HG03558 (cell line): ENCODE results near the gene NR2F1.

Experiments used
- ATAC-seq: cut with Tn5 transposase; IDR thresholded peaks from one replicate; pipeline ENCODE4 v1.9.1; 2021; ENCODE audit warnings: moderate number of reproducible peaks; ENCODE audit not compliant: unreplicated experiment; ENCODE audit errors: extremely low read depth

The NR2F1 gene

DNA sequence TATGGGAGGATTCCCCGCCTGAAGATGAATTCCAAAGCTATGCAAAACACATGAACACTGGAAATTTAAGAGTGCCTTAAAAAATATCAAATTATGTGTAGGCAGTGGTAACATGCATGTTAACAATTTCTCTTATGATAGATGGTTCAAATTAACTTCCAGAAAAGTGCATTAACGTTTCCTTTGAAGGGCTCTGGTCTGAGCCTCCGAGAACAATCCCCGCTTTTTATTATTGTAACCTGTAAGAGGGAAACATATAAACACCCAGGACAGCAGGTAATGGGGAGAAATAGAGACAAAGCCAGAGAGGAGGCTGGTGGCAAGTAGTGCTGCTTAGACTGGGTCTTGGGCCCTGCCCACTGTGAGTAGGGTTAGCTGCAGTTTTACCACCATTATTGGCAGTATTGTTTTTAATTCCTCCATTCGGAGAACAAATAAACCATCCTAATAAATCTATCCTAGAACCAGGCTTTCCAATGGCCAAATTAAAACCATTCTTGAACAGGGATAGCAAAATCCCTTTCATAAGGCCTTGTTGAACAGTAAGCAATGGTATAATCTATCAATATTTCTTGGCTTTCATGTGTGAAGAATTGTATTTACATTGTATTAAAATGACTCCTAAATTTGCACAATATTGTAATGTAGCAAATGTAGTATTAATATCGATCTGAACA lies 6.3 kb downstream of the NR2F1 start:
- no peak for ATAC-seq

DNA sequence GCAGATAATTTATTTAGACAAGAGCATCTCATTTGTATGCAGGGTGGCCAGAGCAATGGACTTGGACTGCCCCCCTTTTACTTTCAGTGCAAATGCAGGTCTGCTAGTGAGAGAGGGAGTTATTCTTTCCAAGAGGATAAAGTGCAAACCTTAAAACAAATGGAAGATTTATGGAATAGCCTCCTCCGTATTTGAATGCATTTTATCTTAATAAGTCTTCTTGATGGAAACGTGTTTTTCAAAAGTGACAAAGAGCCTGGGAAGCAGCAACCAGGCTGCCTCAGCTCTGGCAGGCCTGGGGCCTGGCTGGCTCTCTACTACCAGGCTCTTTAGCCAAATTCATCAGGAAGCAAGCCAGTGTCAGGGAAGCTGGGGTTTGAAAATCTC lies 6.8 kb downstream of the NR2F1 start:
- no peak for ATAC-seq

DNA sequence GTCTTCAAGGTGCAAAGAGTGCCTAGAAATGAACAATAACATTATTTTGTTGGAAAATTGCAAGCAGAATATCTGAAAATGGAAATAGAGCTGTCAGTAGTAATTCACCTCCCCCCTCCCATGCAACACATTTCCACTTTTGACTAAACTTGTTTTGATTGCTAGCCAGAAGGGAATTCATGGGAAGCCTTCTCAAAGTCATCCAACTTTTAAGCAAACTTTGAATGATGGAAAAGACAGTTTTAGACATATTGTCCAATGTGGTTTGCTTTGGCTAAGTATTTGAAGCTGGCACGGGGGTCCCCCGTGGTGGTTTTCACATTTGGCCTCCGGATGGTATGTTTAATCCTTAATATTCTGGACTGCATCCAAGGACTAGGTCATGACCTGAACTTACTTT lies 7.5 kb downstream of the NR2F1 start:
- no peak for ATAC-seq

DNA sequence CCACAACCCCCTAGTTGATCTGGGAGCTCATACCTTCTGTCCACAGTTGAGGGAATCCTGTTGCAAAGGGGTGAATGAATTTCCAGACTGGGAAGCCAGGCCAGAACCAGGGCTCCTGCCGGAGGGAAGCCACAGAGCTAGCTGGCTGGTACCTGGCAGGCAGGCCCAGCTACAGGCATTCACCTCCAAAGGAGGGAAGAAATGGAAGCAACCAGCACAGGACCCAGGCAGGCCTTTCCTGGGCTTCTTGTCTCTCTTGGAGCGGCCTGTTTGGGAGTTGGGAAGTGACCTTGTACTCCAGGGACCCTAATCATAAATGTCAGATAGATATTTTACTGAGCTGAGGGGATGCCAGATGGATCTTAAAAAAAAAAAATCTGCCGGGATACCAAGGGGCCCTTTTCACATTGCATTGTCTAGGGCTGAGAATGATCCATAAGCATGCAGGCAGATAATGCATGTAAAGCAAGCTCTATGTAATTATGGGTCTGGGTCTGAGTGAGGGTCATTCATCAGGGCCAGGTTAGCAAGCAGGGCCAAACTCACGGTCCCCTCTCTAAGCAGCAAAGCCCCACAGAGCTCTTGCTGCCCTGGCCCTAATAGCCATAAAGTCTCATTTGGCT lies 8.4 kb downstream of the NR2F1 start:
- no peak for ATAC-seq

DNA sequence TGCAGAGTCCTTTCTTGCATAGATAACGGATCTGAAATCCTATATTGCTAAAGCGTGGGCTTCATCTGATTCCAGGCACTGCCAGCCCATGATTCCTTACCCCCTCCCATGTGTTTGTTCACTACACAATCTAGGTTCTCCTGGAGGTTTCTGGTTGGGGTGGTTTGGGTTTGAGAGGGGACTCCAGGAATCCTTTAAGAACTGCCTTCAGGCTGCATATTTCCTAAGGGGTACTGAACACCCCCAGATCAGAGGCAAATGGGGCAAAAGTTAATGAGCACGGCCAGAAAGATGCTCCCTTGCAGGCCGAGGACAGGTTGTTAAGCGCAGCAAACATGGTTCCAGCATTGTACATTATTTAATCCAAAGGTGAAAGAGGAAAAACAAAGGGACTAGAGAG lies 9.9 kb downstream of the NR2F1 start:
- ATAC-seq, result no peak

DNA sequence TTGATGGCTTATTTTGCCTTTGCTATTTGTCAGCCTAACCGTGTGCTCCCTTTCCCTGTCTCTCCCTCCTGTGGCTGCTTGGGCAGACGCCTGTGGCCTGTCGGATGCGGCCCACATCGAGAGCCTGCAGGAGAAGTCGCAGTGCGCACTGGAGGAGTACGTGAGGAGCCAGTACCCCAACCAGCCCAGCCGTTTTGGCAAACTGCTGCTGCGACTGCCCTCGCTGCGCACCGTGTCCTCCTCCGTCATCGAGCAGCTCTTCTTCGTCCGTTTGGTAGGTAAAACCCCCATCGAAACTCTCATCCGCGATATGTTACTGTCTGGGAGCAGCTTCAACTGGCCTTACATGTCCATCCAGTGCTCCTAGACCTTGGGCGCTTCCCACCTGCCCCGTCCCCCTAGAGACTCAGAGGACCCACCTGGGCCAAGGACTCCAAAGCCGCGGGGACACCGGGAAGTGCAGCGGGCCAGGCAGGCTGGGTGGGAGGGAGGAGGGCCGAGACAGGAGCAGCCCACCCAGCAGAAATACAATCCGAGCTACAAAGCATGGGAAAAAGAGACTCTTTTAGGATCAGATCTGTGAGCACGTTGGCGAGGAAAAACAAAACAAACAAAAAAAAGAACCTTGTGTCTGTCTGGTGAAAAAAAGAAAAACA lies 10.6 kb downstream of the NR2F1 start:
- no peak for ATAC-seq

DNA sequence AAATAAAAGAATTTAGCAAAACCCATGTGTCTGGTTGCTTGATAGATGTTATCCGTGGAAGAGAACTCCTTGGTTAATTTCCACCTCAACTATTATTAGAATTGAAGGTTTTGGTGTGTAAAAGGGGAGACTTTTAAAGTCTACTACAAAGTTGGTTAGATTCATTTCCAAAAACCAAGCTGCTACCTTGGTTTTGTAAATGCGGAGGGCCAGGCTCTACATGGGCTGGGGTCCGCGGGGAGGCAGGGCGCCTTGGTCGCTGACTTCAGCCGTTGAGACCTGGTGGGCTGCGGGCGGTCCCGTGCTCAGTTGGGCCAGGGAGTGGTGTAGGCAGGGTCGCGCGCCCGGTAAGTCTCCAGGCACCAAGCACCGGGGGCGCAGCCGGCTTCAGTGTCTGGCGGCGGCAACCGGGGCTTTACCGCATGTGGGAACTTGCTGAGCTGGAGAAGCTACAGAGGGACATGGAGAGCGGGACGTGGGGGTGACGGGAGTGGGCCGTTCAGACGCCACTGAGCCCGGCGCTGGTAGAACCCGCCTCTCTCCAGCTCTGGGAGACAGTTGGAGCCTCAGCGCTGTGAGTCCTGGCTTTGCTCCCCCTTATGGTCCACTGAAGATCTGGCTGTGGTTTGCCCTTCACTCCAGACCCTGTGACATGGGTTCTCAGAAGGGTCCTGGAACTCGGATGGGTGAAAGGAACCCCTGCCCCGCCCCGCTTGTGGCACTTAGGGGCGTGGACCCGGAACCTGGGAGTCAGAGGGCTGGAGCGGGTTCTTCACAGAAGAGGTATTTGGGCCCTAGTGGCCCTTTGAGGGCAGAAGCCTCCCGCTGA lies 11.8 kb downstream of the NR2F1 start:
- no peak for ATAC-seq

DNA sequence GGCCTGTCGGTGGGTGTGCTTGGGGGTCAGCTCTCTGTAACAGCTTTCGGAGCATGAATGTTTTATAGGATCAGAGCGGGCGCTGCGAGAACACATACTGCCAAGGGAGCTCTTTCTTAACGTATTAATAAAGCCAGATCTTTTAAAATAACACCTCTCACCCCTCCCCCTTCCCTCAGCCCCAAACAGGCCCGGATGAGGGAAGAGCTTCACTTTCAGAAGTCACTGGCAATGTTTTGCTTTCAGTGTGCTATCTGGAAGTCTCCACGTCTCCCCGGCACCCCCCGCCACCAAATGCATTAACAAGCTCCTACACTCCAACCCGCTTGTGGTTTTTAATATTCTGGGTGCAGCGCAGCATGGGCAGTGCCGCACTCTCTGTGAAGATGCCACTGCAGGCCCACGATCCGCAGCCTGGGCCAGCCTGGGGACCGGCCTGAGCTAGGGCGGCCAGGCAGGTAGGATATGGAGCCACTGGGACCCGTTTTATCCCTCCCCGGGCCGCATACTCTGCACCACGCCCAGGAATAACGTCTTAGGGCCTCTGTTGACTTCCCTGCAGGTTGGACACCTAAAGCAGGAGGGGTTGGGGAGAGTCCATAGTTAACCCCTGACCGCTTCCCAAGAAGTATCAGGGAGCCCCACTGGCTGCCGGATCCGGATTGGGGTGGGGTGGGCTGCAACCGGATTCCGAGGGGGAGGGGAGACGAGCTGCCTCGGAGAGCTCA lies 12.6 kb downstream of the NR2F1 start:
- no peak for ATAC-seq

DNA sequence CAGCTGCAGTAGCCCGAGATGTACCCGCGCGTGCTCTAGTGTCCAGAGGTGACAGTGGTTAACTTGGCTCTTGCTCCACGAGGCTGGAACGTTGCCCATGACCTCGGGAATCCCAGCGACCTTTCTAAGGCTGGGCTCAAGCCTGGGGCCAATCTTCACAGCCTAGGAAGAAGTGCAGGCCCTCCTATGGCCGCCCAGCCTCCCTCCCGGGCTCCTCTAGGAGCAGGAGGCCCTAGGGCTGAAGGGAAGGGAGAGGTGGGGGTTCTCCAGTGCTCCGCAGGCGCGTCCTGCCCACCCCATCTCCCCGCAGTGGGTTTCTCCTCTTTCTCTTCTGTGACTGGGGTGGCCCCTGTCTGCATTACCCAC lies 13.3 kb downstream of the NR2F1 start:
- ATAC-seq, result no peak

DNA sequence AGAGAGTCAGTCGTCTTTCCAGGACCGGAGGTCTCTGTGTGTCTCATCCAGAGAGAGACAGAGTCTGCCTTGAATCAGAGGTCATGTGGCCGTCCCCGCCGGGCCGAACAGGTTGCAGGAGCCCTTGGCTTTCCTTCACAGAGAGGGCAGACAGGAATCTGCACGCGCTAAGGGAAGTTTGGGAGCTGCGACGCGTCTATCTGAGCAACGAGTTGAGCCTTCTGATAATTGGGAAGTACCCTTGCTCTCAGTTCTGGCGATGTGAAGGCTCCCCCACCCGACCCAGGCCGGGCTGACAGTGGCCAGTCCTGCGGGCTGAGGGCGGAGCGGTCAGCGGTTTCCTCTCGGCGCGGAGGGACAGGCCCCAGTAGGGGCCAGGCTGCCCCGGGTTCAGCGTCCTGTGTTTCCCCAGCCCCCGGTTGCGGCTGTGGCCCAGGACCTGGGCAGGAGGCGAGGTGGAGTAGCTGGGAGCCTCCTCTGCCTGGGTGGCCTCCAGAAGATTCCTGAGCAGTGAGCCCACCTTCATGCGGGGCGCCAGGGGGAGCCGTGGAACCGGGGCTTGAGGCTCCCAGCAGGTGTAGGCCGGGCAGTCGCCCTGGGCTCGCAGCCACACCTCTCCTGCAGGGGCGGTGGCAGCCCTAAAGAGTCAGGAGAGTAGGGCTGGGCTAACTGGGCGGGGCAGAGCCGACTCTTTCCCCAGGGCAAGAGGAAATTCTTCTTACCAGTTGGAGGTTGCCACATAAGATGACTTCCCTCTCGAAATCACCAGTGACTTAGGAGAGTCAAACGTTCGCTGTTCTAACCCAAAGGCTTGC lies 13.9 kb downstream of the NR2F1 start:
- ATAC-seq, result no peak

DNA sequence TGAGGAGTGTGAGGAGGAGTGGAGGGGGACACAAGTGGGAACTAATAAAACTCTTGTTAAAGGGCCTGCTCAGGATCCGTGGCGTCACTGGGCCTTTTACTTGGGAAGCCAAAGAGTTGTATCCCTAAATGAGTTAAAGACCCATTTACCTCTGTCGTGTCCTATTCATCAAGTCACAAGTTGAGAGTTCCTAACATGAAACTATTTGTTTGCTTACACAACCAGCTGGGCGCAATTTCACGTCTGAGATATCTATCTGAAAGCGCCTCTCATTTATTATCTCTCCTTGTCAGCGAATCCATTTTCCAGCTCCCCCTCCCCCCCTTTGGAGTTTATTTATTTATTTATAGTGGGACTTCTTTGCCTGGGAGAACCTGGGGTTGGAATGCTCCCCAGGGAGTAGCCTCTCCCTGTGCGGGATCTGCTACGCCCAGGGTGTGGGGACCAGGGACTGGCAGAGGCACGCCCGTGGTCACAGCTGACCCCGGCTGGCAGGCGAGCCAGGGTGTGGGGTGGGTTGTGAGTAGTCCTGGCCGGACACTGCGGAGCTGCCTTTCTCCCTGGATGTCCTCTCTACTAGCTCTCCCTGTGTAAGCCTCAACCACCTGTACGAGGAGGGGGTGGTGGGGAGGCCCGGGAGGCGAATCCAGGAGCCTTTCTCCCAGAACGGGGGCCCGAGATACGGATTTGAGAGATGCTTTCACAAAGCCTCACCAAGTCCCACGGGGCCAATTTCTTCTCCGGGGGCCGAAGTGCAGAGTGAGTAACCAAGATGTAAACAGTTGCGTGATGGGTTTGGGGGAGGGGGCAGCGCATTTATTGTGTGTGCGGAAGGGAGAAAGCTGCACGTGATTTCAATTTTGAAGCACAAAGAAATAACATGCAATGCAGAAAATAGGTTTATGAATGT lies 15.3 kb downstream of the NR2F1 start:
- ATAC-seq, result no peak

DNA sequence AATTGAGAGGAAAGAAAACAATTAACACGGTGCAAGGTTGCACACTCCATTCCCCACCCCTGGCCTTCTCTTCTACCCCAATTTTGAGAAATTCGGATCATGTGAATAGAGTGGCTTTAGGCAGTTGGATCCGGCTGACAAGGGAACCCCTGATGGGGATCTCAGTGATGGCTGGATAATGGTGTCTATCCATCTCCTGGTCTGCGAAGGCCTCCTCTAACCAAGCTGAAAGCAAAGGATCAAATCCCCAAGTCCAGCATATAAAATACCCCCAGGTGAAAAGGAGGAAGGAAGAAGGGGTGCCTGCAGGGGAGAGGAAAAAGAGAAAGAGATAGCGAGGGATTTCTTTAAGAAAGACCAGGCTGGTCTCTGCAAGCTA lies 16.0 kb downstream of the NR2F1 start:
- ATAC-seq, result no peak

DNA sequence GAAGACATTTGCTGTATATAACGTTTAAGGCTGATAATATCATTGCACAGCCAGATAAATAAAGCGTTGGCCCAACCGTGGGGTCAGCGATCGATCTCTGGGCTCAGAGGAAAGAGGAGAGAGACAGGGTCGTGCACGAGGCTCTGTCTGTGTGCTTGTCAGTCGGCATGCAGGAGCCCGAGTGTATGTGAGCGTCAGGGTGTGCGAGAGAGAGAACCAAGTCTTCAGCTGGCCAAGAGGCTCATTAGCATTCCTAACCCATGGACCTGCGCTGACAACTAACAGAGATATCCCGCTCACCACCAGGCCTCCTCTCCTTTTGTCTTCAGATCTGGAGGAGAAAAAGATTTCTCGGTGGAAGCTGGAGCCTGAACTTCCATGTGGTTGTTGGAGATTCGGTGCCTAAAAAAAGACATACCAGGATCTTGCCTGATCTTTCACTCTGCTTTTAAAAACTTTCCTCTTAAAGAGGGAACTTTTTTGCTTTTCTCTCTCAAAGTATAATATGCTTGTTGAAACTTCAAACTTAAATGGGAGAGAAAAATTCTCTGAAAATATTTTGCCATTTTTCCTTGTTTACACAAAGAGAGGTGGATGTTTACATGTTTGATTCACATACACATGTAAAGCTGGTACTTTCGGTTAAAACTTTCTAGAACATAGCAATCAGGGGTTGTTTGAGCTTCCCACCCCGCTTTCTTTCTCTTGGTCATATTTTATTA lies 16.5 kb downstream of the NR2F1 start:
- ATAC-seq, result no peak

DNA sequence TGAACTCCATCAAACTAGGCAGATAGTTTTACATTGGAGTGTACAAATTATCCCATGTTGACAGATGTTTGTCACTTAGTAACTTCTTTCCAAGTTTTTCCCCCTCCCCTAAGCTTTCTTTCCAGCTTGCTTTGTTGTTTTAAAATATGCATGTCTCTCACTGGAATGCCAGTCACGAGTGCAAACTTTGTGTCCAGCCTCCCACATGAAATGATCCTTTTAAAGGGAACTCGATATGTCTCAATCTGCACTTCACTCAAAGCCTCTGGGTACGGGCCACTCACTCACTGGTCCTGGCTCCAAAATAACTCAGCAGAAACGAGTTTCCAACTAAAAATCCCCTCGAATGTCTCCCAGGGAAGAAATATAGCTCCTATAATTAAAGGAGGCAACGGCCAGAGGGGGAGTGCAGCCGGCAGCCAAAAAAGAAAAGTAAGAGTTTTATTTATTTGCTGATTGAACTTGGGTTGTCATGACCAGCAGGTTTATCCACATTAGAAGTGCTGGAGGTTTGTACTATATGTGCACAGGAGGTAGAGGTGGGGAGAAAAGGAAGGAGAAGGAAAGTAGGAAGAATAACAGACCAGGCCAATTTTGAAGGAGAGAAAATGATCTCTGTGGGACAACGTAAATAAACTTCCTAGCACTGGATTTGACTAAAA lies 17.5 kb downstream of the NR2F1 start:
- no peak for ATAC-seq

DNA sequence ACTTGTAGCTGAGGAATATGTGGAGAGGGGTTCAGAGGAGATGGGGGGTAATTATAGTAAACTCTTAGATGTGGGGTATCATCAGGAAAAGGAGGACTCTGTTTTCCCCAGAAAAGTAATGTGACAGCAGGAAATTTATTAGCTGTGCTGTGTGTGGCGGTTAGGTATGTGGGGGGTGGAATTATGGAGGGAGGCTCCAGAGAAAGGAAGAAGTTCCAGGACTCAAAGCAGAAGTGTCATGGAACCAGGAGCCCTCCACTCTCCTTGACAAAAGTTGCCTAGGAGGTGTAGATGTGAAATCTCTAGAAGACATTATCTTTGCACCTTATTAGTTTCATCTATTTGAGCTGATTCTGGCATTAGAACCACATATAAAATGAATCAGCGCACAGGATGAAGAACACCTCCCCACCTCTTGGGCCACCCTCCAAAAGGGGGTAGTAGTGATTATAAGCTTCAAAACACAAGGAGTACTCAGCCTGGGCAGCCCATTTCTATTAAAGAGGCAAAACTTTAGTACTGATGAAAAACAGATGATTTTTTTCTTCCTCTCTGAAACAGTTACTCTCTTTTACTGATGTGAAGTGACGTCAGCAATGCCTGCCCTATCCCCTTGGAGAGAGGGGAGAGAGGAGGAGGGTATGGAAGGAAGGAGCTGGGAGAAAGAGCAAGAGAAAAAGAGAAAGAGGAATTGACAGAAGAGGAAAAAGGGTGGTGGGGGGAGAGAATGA lies 18.2 kb downstream of the NR2F1 start:
- no peak for ATAC-seq

DNA sequence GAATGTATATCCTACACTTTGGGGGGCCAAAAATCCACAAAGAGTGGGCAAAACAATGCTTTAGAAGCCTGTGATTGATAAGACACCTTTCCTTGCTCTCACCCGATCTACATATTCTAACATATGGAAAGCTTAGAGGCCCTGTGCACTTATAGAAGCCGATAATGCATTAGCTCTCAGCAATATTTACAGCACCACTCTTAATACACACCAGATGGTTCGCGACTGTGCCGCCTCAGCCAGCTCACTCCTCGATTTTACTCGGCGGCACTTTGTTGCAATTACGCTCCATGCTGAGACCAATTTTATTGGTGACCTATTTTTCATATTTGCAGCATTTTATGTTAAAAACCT lies 18.8 kb downstream of the NR2F1 start:
- no peak for ATAC-seq
